GM12892 (cell line): ENCODE measurements around the gene AGPS.

Source experiments
- POLR2A ChIP-seq: IDR thresholded peaks from 2 replicates; pipeline ENCODE4 v1.6.1; 2011; ENCODE audit warnings: low read depth, low read length, control low read depth
- POLR2AphosphoS5 ChIP-seq: IDR thresholded peaks from 2 replicates; pipeline ENCODE4 v1.6.1; 2011; ENCODE audit warnings: low read depth, low read length, control low read depth
- TAF1 ChIP-seq: IDR thresholded peaks from 2 replicates; pipeline ENCODE4 v1.6.1; 2011; ENCODE audit warnings: low read depth, mild to moderate bottlenecking, control low read depth, low read length, borderline replicate concordance

DNA sequence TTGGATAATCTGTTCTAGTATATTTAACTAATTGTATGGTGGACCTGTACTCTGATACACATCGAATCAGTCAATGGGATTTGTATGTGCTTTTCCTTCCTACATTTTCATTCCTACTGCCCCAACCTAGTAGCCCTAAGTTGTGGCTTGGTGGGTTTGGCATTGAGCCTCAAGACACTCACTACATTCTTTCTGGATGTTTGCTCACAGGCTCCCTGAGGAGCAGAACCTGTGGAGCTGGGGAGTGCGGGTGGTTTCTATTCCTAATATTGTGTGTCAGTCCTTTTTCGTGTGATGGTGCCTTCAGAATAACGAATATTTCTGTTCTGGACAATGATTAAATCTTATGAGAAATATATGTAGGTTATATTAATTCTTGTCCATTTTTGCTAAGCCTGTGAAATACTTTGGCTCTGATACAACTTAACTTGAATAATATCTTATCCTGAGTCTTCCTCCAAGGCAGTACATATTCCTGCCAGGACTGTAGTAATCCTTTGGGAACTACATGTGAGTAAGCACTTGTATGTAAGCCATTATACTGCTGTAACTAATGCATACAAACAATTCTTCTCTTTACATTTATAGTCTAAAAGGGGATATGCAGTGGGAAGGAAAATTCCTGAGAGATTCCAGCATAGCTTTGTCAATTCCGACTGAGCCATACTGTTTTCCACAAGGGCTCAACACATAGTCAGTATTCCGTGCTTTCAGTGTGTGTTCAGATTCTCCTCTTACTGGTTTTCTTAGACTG, 150.6 kb downstream of the AGPS start:
- TF ChIP-seq TAF1: no peak
- no peak for TF ChIP-seq POLR2A
- TF ChIP-seq POLR2AphosphoS5: no peak
